Testis (tissue), 3 donors: Measurements from ENCODE around the gene RGS12. TPM values are rescaled to one million over a fixed set of nuclear protein-coding genes. Genes with fewer than 3 reads are reported as not detected.

Source experiments
- DNase-seq: peaks from one replicate; pipeline ENCODE4 v3.0.0-alpha.2; 2019
- H3K27ac ChIP-seq, 2 donors: fragments of 200-600 bp; sonication (generic); one replicate each; pipeline ENCODE4 v1.5.1; 2019
- H3K27me3 ChIP-seq: fragments of 200-600 bp; sonication (generic); one replicate; pipeline ENCODE4 v1.5.1; 2019
- H3K36me3 ChIP-seq: fragments of 200-600 bp; sonication (generic); one replicate; pipeline ENCODE4 v1.5.1; 2017; ENCODE audit warnings: low read depth; ENCODE audit errors: missing control alignments
- H3K4me1 ChIP-seq: fragments of 200-600 bp; sonication (generic); one replicate; pipeline ENCODE4 v1.5.1; 2019
- H3K4me3 ChIP-seq, 2 donors: fragments of 200-600 bp; sonication (generic); one replicate each; pipeline ENCODE4 v1.5.1; 2017 to 2019
- H3K9me3 ChIP-seq: fragments of 200-600 bp; sonication (generic); one replicate; pipeline ENCODE4 v1.5.1; 2017
- CTCF ChIP-seq, 3 experiments: fragments of 450-650 bp in 2 of 3; fragments of 200-600 bp in 1 of 3; sonication (generic) in 1 of 3; IDR thresholded peaks; one replicate each; pipeline ENCODE4 v1.5.1; 2016 to 2019; ENCODE audit warnings: antibody characterized with exemption in 3 of 3, mild to moderate bottlenecking in 2 of 3, moderate library complexity in 1 of 3
- POLR2A ChIP-seq: fragments of 450-650 bp; IDR thresholded peaks from one replicate; pipeline ENCODE4 v1.6.1; 2017; ENCODE audit warnings: antibody characterized with exemption, mild to moderate bottlenecking, moderate library complexity
- WGBS, 2 donors: methylation state at CpG; one replicate each; pipeline ENCODE4 v1.1.5; 2018; 5-methylcytosine and 5-hydroxymethylcytosine counted together
- intact Hi-C: fragments of 100-400 bp; cut with DNase I; formaldehyde crosslinking; loops from one replicate; pipeline ENCODE4 v1.15.1; 2023; ENCODE audit warnings: low total_unique reads
- polyA plus RNA-seq: library from polyadenylated mRNA; stranded (reverse); fragments of 350-450 nt; fragmentation: Illumina TruSeq; extraction: RNeasy Lipid Tissue Mini Kit (QIAGEN cat#74804); gene quantifications from one replicate; pipeline ENCODE4 v1.2.3, GENCODE V29; 2014; ENCODE audit warnings: low read depth, low replicate concordance; ENCODE audit not compliant: insufficient read depth
- total RNA-seq, 2 donors: library from RNA; depleted of rRNA; stranded (reverse); fragments of >200 nt; gene quantifications; one replicate each; pipeline ENCODE4 v1.2.3, GENCODE V29; 2016

RGS12 gene
- total and polyA plus RNA-seq, 3 donors from 2014 or later: 25.0 to 68.2 (median 39.0) TPM

- DNase-seq: no peak
- no peak for TF ChIP-seq POLR2A
- TF ChIP-seq CTCF (IDR thresholded peaks at IDR 0.05): no peak
- WGBS, 2 donors: 91 to 94% methylated on average over 10 of the region's 10 CpGs
- no peaks in the 10 kb centered on the region for H3K36me3 ChIP-seq
- H3K4me3 ChIP-seq: no peak overlapping the region
- intact Hi-C loops: no loop called here
- H3K9me3 ChIP-seq: no peaks in the 10 kb centered on the region
- no peaks in the 10 kb centered on the region for H3K27me3 ChIP-seq
- no peaks in the 10 kb centered on the region for H3K4me1 ChIP-seq
- H3K27ac ChIP-seq: no peak overlapping the region
Measured at GRCh38 chr4:3338976-3339531, 46.2 kb downstream of the RGS12 start.

GRCh38 chr4:3339577-3339976 is 46.8 kb downstream of the RGS12 start:
- intact Hi-C loops: no loop called here
- H3K27ac ChIP-seq: no peak overlapping the region
- no peak overlapping the region for H3K4me3 ChIP-seq
- H3K27me3 ChIP-seq: no peaks in the 10 kb centered on the region
- no peaks in the 10 kb centered on the region for H3K9me3 ChIP-seq
- TF ChIP-seq POLR2A (no peak), CTCF (IDR thresholded peaks at IDR 0.05) (no peak)
- H3K36me3 ChIP-seq: no peaks in the 10 kb centered on the region
- WGBS, 2 donors: 93 to 95% methylated on average over 3 of the region's 3 CpGs
- no peak for DNase-seq
- H3K4me1 ChIP-seq: no peaks in the 10 kb centered on the region

- intact Hi-C loops: no loop called here
- DNase-seq: no peak
- WGBS, 2 donors: 94 to 96% methylated on average over 28 of the region's 28 CpGs
- Histone ChIP-seq H3K36me3 (no peaks in the 10 kb centered on the region), H3K4me3 (no peak overlapping the region), H3K27me3 (no peaks in the 10 kb centered on the region), H3K27ac (no peak overlapping the region), H3K9me3 (no peaks in the 10 kb centered on the region), H3K4me1 (no peaks in the 10 kb centered on the region)
- no peak for TF ChIP-seq POLR2A
- TF ChIP-seq CTCF (IDR thresholded peaks at IDR 0.05): no peak
Measured at GRCh38 chr4:3340038-3340699, 47.3 kb downstream of the RGS12 start.

GRCh38 chr4:3340700-3341083 is 47.9 kb downstream of the RGS12 start:
- WGBS, 2 donors: 89 to 92% methylated on average over 7 to 16 of the region's 16 CpGs
- DNase-seq: no peak
- intact Hi-C loops: no loop called here

More at GRCh38 chr4:3340700-3341083, 47.9 kb downstream of the RGS12 start:
- Histone ChIP-seq H3K9me3 (no peaks in the 10 kb centered on the region), H3K4me3 (no peak overlapping the region), H3K4me1 (no peaks in the 10 kb centered on the region), H3K27ac (no peak overlapping the region), H3K36me3 (no peaks in the 10 kb centered on the region), H3K27me3 (no peaks in the 10 kb centered on the region)
- TF ChIP-seq CTCF (IDR thresholded peaks at IDR 0.05): no peak
- TF ChIP-seq POLR2A: no peak
